ENCODE data around the gene NFIX. TPM values are rescaled to one million over a fixed set of nuclear protein-coding genes. Genes with fewer than 3 reads are reported as not detected.

The NFIX gene
- total and polyA plus RNA-seq, 2 experiments from 2014 or later: 0.06 to 0.14 TPM

DNA sequence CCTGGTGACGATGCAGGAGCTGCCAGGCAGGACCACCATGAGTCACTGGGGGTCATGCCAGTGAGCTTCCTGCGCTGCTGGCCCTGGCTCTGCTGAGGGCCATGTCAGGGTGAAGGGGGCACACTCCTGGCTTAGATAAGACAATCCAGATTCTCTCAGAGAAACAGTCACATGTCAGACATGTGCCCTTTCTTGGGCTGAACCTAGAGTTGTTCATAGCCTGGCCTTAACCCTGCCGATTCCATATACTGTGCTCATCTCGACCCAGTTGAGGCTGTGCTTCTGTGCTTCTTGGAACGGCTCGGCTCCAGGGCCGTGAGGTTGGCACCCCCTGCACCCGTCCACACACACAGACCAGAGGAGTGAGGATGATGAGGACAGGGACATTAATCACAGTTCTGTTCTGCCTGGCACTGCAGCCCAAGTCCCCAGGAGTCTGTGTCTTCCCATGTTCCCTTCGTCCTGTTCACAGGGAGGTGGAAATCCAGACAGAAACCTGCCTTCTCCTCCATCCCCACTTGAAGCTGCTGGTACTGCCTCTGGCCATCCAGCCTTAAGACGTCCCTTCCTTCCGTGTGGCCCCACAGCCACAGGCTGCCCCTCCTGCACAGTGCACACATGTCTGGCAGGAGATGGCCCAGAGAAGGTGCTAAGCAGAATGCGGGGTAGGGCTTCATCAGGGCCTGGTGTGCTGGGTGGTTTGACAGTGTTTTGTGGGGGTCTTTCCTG is 57.3 kb downstream of the NFIX start:
- no peak overlapping the region for H3K27ac ChIP-seq (ENCODE audit: low read depth)
- Mint-ChIP-seq H3K4me3 (no peak overlapping the region), H3K9me3 (no peaks in the 10 kb centered on the region; the same call in 2 of the 3 replicates), H3K27ac (no peak overlapping the region), H3K4me1 (peaks cover 45% of the 10 kb centered on the region), H3K36me3 (ENCODE audit: low read depth) (no peaks in the 10 kb centered on the region), H3K27me3 (ENCODE audit: insufficient read depth, low read depth, poor library complexity) (peaks cover 95% of the 10 kb centered on the region)
- H3K9me2 ChIP-seq (ENCODE audit: insufficient read depth): no peaks in the 10 kb centered on the region
- H2AFZ ChIP-seq: no peak overlapping the region
- 0 out of 2 replicates have a peak overlapping the region, but pooled peaks have one; percentile 84 for H3K4me2 ChIP-seq
- DNase-seq (ENCODE audit: low spot score) (no peak), ATAC-seq (no peak)
- peaks cover 3% of the 10 kb centered on the region; the same call in 1 of the 2 replicates for H3F3A ChIP-seq (replicated peaks; ENCODE audit: low read depth)
- peaks cover 100% of the 10 kb centered on the region for H3K27me3 ChIP-seq (ENCODE audit: insufficient read depth)
- H4K20me1 ChIP-seq (replicated peaks; ENCODE audit: insufficient read depth): peaks cover 4% of the 10 kb centered on the region; the same call in 1 of the 2 replicates
- no peaks in the 10 kb centered on the region for H3K79me2 ChIP-seq (replicated peaks; ENCODE audit: insufficient read depth)
- H3K4me1 ChIP-seq (ENCODE audit: insufficient read depth): peaks cover 51% of the 10 kb centered on the region
- no peaks in the 10 kb centered on the region for H3K36me3 ChIP-seq (ENCODE audit: insufficient read depth)
- no peak overlapping the region for H3K4me3 ChIP-seq
- TF ChIP-seq CTCF (conservative IDR thresholded peaks at IDR 0.05; ENCODE audit: low read depth in 2 of 2) (no peak), JUNB (IDR thresholded peaks at IDR 0.05; ENCODE audit: unreplicated experiment) (no peak), CREB1 (CRISPR knock-in tag; IDR thresholded peaks at IDR 0.05; ENCODE audit: low read depth) (no peak), NANOG (IDR thresholded peaks at IDR 0.05; ENCODE audit: borderline replicate concordance) (no peak), ZNF114 (CRISPR knock-in tag; IDR thresholded peaks at IDR 0.05) (no peak), STAT1 (IDR thresholded peaks at IDR 0.05; ENCODE audit: unreplicated experiment) (no peak), EZH2 (IDR thresholded peaks at IDR 0.05; ENCODE audit: low read depth, unreplicated experiment) (no peak), ZNF331 (CRISPR knock-in tag; IDR thresholded peaks at IDR 0.05; ENCODE audit: low read depth) (no peak), REST (IDR thresholded peaks at IDR 0.05; ENCODE audit: unreplicated experiment) (no peak), ETS1 (IDR thresholded peaks at IDR 0.05) (no peak), ZNF462 (CRISPR knock-in tag; IDR thresholded peaks at IDR 0.05) (no peak), EZH2phosphoT487 (IDR thresholded peaks at IDR 0.05; ENCODE audit: unreplicated experiment) (no peak), POLR2AphosphoS5 (IDR thresholded peaks at IDR 0.05; ENCODE audit: low read depth) (no peak)

Data from GM23338 (cell line).